Neural cell (in vitro differentiated cells): ENCODE results near the gene INF2.

ENCODE experiments used
- EP300 ChIP-seq: fragments of 450-650 bp; conservative IDR thresholded peaks from 2 replicates; pipeline ENCODE4 v1.6.1; 2014; ENCODE audit warnings: antibody characterized with exemption, mild to moderate bottlenecking, moderate library complexity; ENCODE audit not compliant: poor library complexity, severe bottlenecking
- EZH2 ChIP-seq: fragments of 200-600, 300-800 bp; shearing (Covaris generic), sonication (generic); IDR thresholded peaks from 2 replicates; pipeline ENCODE4 v1.6.1; 2014; ENCODE audit warnings: antibody characterized with exemption, low read length, borderline replicate concordance, mild to moderate bottlenecking; ENCODE audit not compliant: insufficient read depth, poor library complexity, severe bottlenecking
- POLR2AphosphoS5 ChIP-seq: IDR thresholded peaks from 2 replicates; pipeline ENCODE4 v1.6.1; 2012
- RAD21 ChIP-seq: fragments of 450-650 bp; conservative IDR thresholded peaks from 2 replicates; pipeline ENCODE4 v1.6.1; 2014; ENCODE audit warnings: antibody characterized with exemption, mild to moderate bottlenecking, moderate library complexity
- SMC3 ChIP-seq: fragments of 450-650 bp; conservative IDR thresholded peaks from 2 replicates; pipeline ENCODE4 v1.6.1; 2014; ENCODE audit warnings: antibody characterized with exemption, mild to moderate bottlenecking, moderate library complexity; ENCODE audit not compliant: poor library complexity
- TAF1 ChIP-seq: IDR thresholded peaks from 2 replicates; pipeline ENCODE4 v1.6.1; 2012; ENCODE audit warnings: low read depth
- TF ChIP-seq, protein P1 (sequence below): fragments of 450-650 bp; IDR thresholded peaks from 2 replicates; pipeline ENCODE4 v1.5.1; 2014; ENCODE audit warnings: antibody characterized with exemption, mild to moderate bottlenecking, moderate library complexity; ENCODE audit not compliant: poor library complexity, severe bottlenecking
- TF ChIP-seq, protein P2 (sequence below): IDR thresholded peaks from 2 replicates; pipeline ENCODE4 v1.6.1; 2012; ENCODE audit warnings: borderline replicate concordance

DNA sequence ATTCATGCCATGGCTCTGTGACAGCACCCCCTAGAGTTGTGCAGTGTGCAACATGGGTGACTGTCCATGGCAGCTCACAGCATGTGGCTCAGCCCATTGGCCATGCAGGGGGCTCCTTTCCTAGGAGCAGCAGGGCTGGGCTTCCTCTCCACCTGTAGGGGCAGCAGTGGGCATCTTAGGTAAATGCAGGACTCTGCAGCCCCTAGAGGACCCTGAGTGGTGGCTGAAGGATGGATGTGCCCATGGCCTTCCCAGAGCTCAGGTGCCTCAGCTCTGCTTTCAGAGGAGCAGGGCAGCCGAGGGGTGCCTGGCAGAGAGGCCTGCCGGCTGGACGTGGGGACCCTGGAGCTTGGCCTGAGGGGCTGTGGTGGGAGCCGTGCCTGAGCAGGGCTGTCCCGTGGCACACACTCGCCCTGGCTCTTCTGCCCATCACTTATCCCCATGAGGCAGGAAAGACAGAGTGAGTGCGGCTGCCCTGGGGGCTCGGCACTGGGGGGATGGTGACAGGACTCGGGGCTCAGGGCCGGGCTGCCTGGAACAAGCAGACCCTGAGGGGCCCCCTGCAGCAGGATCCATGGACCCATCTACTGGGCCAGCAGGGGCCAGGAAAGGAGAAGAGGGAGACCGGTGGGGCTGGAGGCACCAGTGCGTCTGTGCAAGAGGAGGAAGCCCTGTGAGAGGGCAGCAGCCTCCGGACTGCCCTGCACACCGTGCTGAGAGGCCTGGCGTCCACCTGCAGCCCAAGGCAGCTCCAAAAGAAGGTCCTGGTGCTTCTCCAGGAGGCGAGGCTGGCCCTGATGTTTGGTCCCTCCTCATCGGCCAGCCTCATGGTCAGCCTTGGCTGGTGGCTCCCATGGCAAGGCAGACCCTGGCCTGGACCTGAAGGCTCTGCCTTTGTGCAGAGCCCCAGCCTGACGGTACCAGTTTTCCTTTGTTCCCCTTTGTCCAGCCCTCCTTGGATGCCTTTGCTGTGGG lies 42.2 kb downstream of the INF2 start:
- TF ChIP-seq, protein P1, sequence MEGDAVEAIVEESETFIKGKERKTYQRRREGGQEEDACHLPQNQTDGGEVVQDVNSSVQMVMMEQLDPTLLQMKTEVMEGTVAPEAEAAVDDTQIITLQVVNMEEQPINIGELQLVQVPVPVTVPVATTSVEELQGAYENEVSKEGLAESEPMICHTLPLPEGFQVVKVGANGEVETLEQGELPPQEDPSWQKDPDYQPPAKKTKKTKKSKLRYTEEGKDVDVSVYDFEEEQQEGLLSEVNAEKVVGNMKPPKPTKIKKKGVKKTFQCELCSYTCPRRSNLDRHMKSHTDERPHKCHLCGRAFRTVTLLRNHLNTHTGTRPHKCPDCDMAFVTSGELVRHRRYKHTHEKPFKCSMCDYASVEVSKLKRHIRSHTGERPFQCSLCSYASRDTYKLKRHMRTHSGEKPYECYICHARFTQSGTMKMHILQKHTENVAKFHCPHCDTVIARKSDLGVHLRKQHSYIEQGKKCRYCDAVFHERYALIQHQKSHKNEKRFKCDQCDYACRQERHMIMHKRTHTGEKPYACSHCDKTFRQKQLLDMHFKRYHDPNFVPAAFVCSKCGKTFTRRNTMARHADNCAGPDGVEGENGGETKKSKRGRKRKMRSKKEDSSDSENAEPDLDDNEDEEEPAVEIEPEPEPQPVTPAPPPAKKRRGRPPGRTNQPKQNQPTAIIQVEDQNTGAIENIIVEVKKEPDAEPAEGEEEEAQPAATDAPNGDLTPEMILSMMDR = no peak
- no peak for TF ChIP-seq EP300
- TF ChIP-seq, protein P2, sequence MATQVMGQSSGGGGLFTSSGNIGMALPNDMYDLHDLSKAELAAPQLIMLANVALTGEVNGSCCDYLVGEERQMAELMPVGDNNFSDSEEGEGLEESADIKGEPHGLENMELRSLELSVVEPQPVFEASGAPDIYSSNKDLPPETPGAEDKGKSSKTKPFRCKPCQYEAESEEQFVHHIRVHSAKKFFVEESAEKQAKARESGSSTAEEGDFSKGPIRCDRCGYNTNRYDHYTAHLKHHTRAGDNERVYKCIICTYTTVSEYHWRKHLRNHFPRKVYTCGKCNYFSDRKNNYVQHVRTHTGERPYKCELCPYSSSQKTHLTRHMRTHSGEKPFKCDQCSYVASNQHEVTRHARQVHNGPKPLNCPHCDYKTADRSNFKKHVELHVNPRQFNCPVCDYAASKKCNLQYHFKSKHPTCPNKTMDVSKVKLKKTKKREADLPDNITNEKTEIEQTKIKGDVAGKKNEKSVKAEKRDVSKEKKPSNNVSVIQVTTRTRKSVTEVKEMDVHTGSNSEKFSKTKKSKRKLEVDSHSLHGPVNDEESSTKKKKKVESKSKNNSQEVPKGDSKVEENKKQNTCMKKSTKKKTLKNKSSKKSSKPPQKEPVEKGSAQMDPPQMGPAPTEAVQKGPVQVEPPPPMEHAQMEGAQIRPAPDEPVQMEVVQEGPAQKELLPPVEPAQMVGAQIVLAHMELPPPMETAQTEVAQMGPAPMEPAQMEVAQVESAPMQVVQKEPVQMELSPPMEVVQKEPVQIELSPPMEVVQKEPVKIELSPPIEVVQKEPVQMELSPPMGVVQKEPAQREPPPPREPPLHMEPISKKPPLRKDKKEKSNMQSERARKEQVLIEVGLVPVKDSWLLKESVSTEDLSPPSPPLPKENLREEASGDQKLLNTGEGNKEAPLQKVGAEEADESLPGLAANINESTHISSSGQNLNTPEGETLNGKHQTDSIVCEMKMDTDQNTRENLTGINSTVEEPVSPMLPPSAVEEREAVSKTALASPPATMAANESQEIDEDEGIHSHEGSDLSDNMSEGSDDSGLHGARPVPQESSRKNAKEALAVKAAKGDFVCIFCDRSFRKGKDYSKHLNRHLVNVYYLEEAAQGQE = no peak
- no peak for TF ChIP-seq EZH2
- TF ChIP-seq POLR2AphosphoS5 = no peak
- no peak for TF ChIP-seq TAF1
- TF ChIP-seq RAD21 = no peak
- TF ChIP-seq SMC3 = no peak
